DOHH2 (cell line): ENCODE results near the gene USP34.

ENCODE experiments used
- H3F3A ChIP-seq: fragments of 200-600 bp; sonication (generic), shearing (Covaris generic); 2 replicates; pipeline ENCODE4 v1.6.0; 2016; ENCODE audit warnings: antibody characterized with exemption, mild to moderate bottlenecking; ENCODE audit not compliant: control insufficient read depth, insufficient read depth
- H3K27ac ChIP-seq: fragments of 200-600 bp; sonication (generic); 2 replicates; pipeline ENCODE4 v1.5.1; 2014; ENCODE audit warnings: low read depth, mild to moderate bottlenecking, low read length, moderate library complexity
- H3K27me3 ChIP-seq: fragments of 200-600 bp; sonication (generic); 2 replicates; pipeline ENCODE4 v1.6.1; 2014; ENCODE audit warnings: mild to moderate bottlenecking, low read length, mixed read lengths; ENCODE audit not compliant: control insufficient read depth
- H3K36me3 ChIP-seq: fragments of 200-600 bp; sonication (generic); 2 replicates; pipeline ENCODE4 v1.6.1; 2014; ENCODE audit warnings: mild to moderate bottlenecking, low read length, moderate library complexity, mixed read lengths; ENCODE audit not compliant: control insufficient read depth
- H3K4me1 ChIP-seq: fragments of 200-600 bp; sonication (generic); 2 replicates; pipeline ENCODE4 v1.6.1; 2014; ENCODE audit warnings: mild to moderate bottlenecking, low read length, mixed read lengths; ENCODE audit not compliant: control insufficient read depth
- H3K4me2 ChIP-seq: fragments of 200-600 bp; sonication (generic); 2 replicates; pipeline ENCODE4 v1.6.0; 2014; ENCODE audit warnings: mild to moderate bottlenecking, low read length, moderate library complexity
- H3K4me3 ChIP-seq: fragments of 200-600 bp; sonication (generic); 2 replicates; pipeline ENCODE4 v1.5.1; 2014; ENCODE audit warnings: mild to moderate bottlenecking, low read length, mixed read lengths
- H3K79me2 ChIP-seq: fragments of 200-600 bp; sonication (generic); 2 replicates; pipeline ENCODE4 v1.6.1; 2014; ENCODE audit warnings: mild to moderate bottlenecking, low read length, mixed read lengths; ENCODE audit not compliant: control insufficient read depth
- H3K9me2 ChIP-seq: fragments of 200-600 bp; sonication (generic); replicated peaks from 2 replicates; pipeline ENCODE4 v1.6.1; 2014; ENCODE audit warnings: mild to moderate bottlenecking, low read length, mixed read lengths; ENCODE audit not compliant: control insufficient read depth
- H3K9me3 ChIP-seq: fragments of 200-600 bp; sonication (generic); 2 replicates; pipeline ENCODE4 v1.6.1; 2014; ENCODE audit warnings: antibody characterized with exemption, low read length, mixed read lengths; ENCODE audit not compliant: control insufficient read depth, insufficient read depth
- H4K20me1 ChIP-seq: fragments of 200-600 bp; sonication (generic); 2 replicates; pipeline ENCODE4 v1.6.0; 2014; ENCODE audit warnings: low read depth, mild to moderate bottlenecking, antibody characterized with exemption, low read length, moderate library complexity; ENCODE audit not compliant: control insufficient read depth, insufficient read depth
- CTCF ChIP-seq: fragments of 200-600 bp; sonication (generic); IDR thresholded peaks from one replicate; pipeline ENCODE4 v1.5.1; 2014; ENCODE audit warnings: antibody characterized with exemption, mild to moderate bottlenecking, low read depth, low read length; ENCODE audit not compliant: poor library complexity, severe bottlenecking
- EZH2phosphoT487 ChIP-seq: fragments of 200-600 bp; sonication (generic); IDR thresholded peaks from 2 replicates; pipeline ENCODE4 v1.6.1; 2017; ENCODE audit warnings: borderline replicate concordance, mild to moderate bottlenecking, antibody characterized with exemption, low read length, moderate library complexity, mixed read lengths

The USP34 gene

GRCh38 chr2:61379521-61379920, 91.4 kb downstream of the USP34 start:
- Histone ChIP-seq H3K9me3 (no peaks in the 10 kb centered on the region), H3F3A (no peaks in the 10 kb centered on the region; the same call in 1 of the 2 replicates), H4K20me1 (peaks cover 3% of the 10 kb centered on the region; the same call in 1 of the 2 replicates), H3K9me2 (no peaks in the 10 kb centered on the region), H3K4me1 (no peaks in the 10 kb centered on the region), H3K4me2 (no peak overlapping the region), H3K79me2 (peaks cover 38% of the 10 kb centered on the region), H3K4me3 (no peak overlapping the region), H3K27me3 (no peaks in the 10 kb centered on the region), H3K36me3 (peaks cover 82% of the 10 kb centered on the region), H3K27ac (no peak overlapping the region)
- TF ChIP-seq CTCF, result no peak
- TF ChIP-seq EZH2phosphoT487, result no peak

GRCh38 chr2:61378281-61378680, 92.6 kb downstream of the USP34 start:
- Histone ChIP-seq H4K20me1 (peaks cover 3% of the 10 kb centered on the region; the same call in 1 of the 2 replicates), H3K9me2 (no peaks in the 10 kb centered on the region), H3K4me1 (no peaks in the 10 kb centered on the region), H3K4me2 (no peak overlapping the region), H3K9me3 (no peaks in the 10 kb centered on the region), H3K79me2 (peaks cover 47% of the 10 kb centered on the region), H3F3A (peaks cover 2% of the 10 kb centered on the region; the same call in 1 of the 2 replicates), H3K27me3 (no peaks in the 10 kb centered on the region), H3K27ac (no peak overlapping the region), H3K4me3 (no peak overlapping the region), H3K36me3 (peaks cover 87% of the 10 kb centered on the region)
- TF ChIP-seq CTCF (no peak), EZH2phosphoT487 (no peak)

- peaks cover 2% of the 10 kb centered on the region; the same call in 1 of the 2 replicates for H3K4me1 ChIP-seq
- no peak overlapping the region for H3K4me2 ChIP-seq
- H3K4me3 ChIP-seq, result no peak overlapping the region
- no peaks in the 10 kb centered on the region for H3K9me3 ChIP-seq
- H3K27me3 ChIP-seq, result no peaks in the 10 kb centered on the region
- H3F3A ChIP-seq, result peaks cover 3% of the 10 kb centered on the region; the same call in 1 of the 2 replicates
- H4K20me1 ChIP-seq, result no peaks in the 10 kb centered on the region
- H3K79me2 ChIP-seq, result peaks cover 50% of the 10 kb centered on the region
- no peak overlapping the region for H3K27ac ChIP-seq
- peaks cover 85% of the 10 kb centered on the region for H3K36me3 ChIP-seq
- TF ChIP-seq EZH2phosphoT487 (no peak), CTCF (no peak)
- H3K9me2 ChIP-seq, result no peaks in the 10 kb centered on the region
These were observed 93.8 kb downstream of the USP34 start for GRCh38 chr2:61377046-61377445.
